Measurements from ENCODE around the gene C2orf76. TPM values are rescaled to one million over a fixed set of nuclear protein-coding genes. Genes with fewer than 3 reads are reported as not detected.

The C2orf76 gene
- total RNA-seq, 1 experiment from 2014 or later: 5.7 TPM

DNA sequence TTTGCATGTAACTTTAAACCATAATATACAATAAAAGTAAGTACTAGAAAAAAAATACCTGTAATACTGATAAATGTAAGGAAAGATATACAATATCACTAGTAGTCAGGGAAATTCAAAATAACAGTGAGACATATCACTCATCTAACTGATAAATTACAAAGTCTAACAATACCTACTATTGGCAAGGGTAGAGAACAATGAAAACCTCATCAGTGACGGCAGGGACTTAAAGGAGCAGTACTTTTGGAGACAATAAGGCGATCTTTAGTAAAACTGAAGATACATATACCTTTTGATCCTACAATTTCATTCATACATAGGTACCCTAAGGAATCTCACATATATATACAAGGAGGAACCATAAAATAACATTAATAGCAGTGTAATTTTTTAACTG, 24.9 kb downstream of the C2orf76 start:
- Histone ChIP-seq H3K27ac (ENCODE audit: insufficient read length, low read depth, low read length) (no peak overlapping the region), H3K56ac (ENCODE audit: insufficient read length, low read depth, low read length) (no peak overlapping the region), H4K8ac (replicated peaks; ENCODE audit: insufficient read length, low read depth, low read length) (no peak overlapping the region), H3K79me2 (ENCODE audit: insufficient read depth, low read length) (no peaks in the 10 kb centered on the region), H3K9ac (ENCODE audit: extremely low read depth, insufficient read length, low read length) (no peak overlapping the region), H3K9me3 (ENCODE audit: control insufficient read depth, low read depth, low read length) (no peaks in the 10 kb centered on the region), H3T11ph (ENCODE audit: low read length) (no peak overlapping the region), H4K20me1 (ENCODE audit: control insufficient read depth, insufficient read depth, insufficient read length) (no peaks in the 10 kb centered on the region), H3K14ac (ENCODE audit: insufficient read depth, low read length) (no peak overlapping the region), H3K27me3 (ENCODE audit: insufficient read depth, low read length) (no peaks in the 10 kb centered on the region), H3K23me2 (ENCODE audit: insufficient read length, low read depth, low read length, poor library complexity, severe bottlenecking) (no peaks in the 10 kb centered on the region), H4K5ac (ENCODE audit: insufficient read length, low read depth, low read length) (no peak overlapping the region), H2BK5ac (ENCODE audit: insufficient read length, low read length) (no peak overlapping the region), H2BK20ac (ENCODE audit: low read depth, low read length, poor library complexity, severe bottlenecking) (no peak overlapping the region), H3K79me1 (ENCODE audit: insufficient read depth, low read depth, low read length, poor library complexity, severe bottlenecking) (no peaks in the 10 kb centered on the region), H3K4me1 (ENCODE audit: insufficient read depth, low read length) (no peaks in the 10 kb centered on the region), H2BK15ac (ENCODE audit: low read depth, low read length) (no peak overlapping the region), H3K4ac (ENCODE audit: low read depth, low read length) (no peak overlapping the region), H2AFZ (ENCODE audit: low read length) (no peak overlapping the region), H3K18ac (ENCODE audit: insufficient read length, low read depth, low read length) (no peak overlapping the region), H3K23ac (ENCODE audit: insufficient read length, low read depth, low read length) (no peak overlapping the region), H2BK12ac (ENCODE audit: insufficient read length, low read depth, low read length) (no peak overlapping the region), H2AK5ac (ENCODE audit: insufficient read length, low read length) (no peak overlapping the region), H3K4me2 (ENCODE audit: insufficient read depth, insufficient read length, low read length) (no peak overlapping the region), H2BK120ac (ENCODE audit: low read depth, low read length, poor library complexity, severe bottlenecking) (no peak overlapping the region), H4K91ac (ENCODE audit: insufficient read length, low read depth, low read length) (no peak overlapping the region)
- H3K9me3 Mint-ChIP-seq: no peaks in the 10 kb centered on the region
- DNase-seq: no peak
- H3K27me3 Mint-ChIP-seq (ENCODE audit: low read depth): no peaks in the 10 kb centered on the region
- no CpG with 5 or more reads among the region's 2 CpGs for WGBS (ENCODE audit: extremely low coverage, insufficient read length, low lambda C conversion rate)
- no peak for TF ChIP-seq CTCF (conservative IDR thresholded peaks at IDR 0.05)
- no peaks in the 10 kb centered on the region for H3K36me3 Mint-ChIP-seq (ENCODE audit: insufficient read depth in 1 of 3, low read depth in 3 of 3)
- H3K27ac Mint-ChIP-seq: no peak overlapping the region
- H3K4me1 Mint-ChIP-seq: no peaks in the 10 kb centered on the region
- no peak overlapping the region for H3K4me3 Mint-ChIP-seq

Data from H9 (cell line).